Activated CD4-positive, alpha-beta T cell treated with anti-CD3 and anti-CD28 coated beads, Interleukin-2, amount 50 U/mL, for 16 hours (primary cell): ENCODE data around the gene PYGL.
A peak's percentile ranks its signal among the peaks of the same experiment; 100 is the strongest.
"Not testable (repeated sequence)": the region's sequence is repeated elsewhere in the genome, so short reads cannot be mapped to it uniquely, and the experiment has no call there.

Source experiments
- DNase-seq: peaks from one replicate; pipeline ENCODE4 v3.0.0-alpha.2; 2020

The PYGL gene

GRCh38 chr14:50924843-50925242 is 19.4 kb downstream of the PYGL start:
- no peak for DNase-seq

GRCh38 chr14:50924236-50924635 is 20.0 kb downstream of the PYGL start:
- no peak for DNase-seq

- DNase-seq: no peak
These were observed 21.5 kb downstream of the PYGL start for GRCh38 chr14:50922803-50923202.

GRCh38 chr14:50920482-50921230 is 23.6 kb downstream of the PYGL start:
- no peak for DNase-seq

DNA sequence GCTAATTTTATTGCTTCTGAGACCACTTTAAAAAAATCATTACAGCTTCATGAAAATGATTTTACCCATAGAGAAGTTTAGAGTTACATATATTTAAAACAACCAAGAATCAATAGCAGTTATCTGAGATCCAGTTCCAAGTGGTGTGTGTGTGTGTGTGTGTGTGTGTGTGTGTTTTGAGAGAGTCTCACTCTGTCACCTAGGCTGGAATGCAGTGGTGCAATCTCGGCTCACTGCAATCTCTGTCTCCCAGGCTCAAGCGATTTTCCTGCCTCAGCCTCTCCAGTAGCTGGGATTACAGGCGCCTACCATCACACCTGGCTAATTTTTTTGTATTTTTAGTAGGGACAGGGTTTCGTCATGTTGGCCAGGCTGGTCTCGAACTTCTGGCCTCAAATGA is 24.8 kb downstream of the PYGL start:
- DNase-seq: not testable (repeated sequence)

DNA sequence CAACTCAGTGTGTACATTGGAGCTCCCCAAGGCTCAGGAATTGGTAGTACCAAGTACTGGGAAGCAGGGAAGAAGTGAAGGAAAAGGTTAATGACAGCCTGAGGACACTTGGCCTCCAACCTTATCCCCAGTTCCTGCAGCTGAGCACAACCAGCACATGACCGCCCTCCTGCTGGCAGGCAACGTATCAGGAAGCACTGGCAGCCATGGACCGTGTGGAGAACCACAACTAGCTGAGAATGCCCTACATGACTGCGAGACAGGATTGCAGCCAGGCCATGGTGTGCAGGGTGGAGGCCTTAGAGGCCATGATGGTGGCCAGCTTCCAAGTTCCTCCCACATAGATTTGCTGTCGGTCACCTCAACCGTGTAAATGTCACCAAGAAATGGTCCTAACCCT is 26.8 kb downstream of the PYGL start:
- no peak for DNase-seq

DNA sequence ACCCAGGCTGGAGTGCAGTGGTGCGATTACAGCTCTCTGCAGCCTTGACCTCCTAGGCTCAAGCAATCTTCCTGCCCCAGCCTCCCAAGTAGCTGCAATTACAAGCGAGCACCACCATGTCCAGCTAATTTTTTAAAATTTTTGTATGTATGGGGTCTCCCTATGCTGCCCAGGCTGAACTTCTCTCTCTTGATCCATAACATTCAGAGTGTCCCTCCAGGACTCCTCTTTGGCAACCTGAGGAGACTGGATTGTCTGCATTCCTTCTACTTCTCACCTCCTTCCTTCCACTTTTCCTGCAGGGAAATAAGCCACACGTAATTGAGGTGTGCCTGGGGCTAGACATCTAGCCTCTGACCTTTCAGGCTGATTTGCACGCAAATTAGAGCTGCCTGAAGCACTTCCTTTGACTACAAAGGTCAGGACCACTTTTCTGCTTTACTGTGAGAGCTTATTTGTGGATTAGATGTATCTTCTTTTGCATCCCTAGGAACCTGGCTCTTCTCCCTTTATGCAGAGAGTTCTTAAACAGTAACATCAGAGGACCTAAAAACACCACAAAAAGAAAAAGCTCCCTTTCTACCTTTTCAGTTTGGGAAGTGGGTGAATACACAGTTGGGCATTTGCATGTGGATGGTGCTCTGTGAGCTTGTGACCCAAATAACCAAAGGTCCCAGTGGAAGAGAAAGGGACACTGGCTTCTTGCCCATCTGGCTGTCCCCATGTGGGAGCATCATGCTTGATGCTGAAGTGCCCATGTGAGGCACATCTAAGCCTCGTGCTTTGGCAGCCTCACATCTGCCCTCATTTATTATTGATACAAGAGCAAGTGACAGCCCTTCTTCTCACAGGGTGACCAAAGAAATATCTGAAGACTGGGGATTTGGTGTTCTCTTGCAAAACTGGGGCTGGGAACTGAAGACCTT is 33.5 kb downstream of the PYGL start:
- no peak for DNase-seq

DNA sequence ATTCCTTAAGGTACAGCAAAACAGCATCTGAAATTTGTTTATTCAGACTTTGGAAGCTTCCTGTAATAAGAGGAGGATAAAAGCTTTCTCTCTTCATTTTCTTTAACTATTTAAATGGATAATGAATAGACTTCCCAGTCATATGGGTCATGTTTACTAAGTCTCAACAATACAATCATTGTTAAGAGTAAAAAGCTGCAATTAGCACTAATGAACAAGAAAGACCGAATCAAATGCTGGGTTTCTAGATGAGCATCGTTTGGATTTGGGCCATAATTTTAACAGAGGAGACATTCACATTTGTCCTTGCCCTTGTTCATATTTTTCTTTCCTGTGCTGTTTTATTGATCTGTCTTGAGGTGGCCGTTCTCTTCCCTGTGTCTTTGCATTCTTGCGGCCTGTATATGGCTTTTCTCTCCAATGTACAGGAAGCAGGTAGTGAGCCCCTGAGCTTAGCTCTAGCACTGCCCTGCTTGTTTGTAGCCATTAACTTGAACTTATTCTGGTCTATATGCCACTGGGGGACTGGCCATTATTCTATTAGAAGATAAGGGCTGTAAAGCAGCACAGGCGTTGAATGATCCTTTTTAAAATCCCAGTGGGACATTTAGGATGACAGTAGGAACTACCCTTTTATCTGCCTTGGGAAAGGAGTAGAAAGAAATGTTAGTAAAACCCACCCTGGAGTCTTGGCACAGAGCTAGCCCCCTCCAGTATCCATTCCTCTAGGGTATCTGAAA is 37.8 kb downstream of the PYGL start:
- DNase-seq: no peak

- DNase-seq: no peak
These were observed 39.6 kb downstream of the PYGL start for GRCh38 chr14:50904719-50905118.

DNA sequence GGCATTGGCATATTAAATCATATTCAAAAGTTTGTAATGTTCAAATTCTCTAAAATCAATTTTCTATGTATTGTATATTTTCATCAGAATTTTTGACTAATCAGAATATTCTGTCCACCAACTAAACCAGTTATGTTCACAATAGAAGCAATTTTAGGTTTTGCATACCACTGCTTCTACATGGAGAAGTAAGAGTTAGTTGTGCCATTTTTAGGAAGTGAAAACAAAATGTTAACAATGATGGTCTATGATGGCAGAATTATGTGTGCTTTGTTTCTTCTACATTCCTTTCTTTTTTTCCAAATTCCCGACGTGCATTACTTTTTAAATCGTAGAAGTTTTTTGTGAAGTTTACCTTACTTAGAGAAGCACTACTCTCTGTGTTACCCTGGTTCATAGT is 42.9 kb downstream of the PYGL start:
- no peak for DNase-seq

- no peak for DNase-seq
These were observed 46.6 kb downstream of the PYGL start for GRCh38 chr14:50897658-50898175.

GRCh38 chr14:50897005-50897404 is 47.3 kb downstream of the PYGL start:
- DNase-seq: not testable (repeated sequence)

DNA sequence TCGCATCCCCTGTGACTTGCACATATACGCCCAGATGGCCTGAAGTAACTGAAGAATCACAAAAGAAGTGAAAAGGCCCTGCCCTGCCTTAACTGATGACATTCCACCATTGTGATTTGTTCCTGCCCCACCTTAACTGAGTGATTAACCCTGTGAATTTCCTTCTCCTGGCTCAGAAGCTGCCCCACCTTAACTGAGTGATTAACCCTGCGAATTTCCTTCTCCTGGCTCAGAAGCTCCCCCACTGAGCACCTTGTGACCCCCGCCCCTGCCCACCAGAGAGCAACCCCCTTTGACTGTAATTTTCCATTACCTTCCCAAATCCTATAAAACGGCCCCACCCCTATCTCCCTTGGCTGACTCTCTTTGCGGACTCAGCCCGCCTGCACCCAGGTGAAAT is 47.9 kb downstream of the PYGL start:
- DNase-seq: not testable (repeated sequence)

- no peak for DNase-seq
These were observed 52.0 kb downstream of the PYGL start for GRCh38 chr14:50892255-50892654.

DNA sequence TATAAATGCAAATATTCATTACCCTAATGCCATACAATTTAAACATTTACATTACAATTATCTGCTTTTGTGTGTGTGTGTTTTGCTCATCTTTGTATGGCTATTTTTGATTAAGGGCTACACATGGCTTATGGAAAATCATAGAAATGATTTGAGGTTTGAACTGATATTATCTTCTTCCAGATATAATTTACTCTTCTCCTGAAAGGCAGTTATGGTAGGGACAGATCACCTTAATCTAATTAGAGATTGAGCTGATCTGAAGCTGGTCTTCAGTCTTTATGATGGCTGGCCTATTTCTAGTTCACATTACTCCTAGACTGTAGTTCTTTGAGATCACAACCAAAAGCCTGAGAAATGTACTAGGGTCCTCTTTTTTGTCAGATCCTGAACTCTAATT is 56.8 kb downstream of the PYGL start:
- no peak for DNase-seq

GRCh38 chr14:50883827-50884197 is 60.5 kb downstream of the PYGL start:
- DNase-seq: no peak

GRCh38 chr14:50882932-50883826 is 61.1 kb downstream of the PYGL start:
- no peak for DNase-seq

DNA sequence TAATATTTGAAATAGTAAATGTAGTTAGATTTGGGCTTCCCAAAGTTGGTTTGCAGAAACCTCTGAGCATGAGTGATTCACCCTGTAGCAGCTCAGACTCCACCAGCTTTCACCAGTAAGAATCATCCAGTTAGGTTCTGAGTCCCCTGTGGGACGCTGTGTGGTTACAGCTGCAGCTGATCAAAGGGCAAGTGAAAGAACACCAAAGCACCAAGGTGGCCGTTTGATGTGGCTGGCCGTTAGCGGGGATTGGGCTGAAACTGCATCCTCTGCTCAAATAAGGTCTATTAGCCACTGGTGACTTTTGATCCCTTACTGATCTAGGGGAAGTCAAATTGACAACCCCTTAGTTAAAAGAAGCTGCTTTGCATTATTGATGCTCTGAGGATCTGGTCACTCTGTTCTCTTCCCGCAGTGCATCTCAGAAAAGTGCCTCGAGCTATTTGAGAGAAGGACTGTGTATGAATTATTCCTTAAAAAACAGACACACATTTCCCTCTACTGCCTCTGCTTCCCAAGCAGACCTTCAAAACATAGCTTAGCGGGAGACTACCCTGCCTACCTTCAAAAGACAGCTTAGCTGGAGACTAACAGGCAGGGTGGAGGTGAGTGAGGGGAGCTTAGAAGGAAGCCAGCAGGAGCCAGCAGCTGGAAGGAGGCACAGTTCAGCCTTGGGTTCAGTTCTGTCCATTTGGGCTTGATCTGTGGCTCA is 68.8 kb downstream of the PYGL start:
- peak; percentile 85 for DNase-seq

DNA sequence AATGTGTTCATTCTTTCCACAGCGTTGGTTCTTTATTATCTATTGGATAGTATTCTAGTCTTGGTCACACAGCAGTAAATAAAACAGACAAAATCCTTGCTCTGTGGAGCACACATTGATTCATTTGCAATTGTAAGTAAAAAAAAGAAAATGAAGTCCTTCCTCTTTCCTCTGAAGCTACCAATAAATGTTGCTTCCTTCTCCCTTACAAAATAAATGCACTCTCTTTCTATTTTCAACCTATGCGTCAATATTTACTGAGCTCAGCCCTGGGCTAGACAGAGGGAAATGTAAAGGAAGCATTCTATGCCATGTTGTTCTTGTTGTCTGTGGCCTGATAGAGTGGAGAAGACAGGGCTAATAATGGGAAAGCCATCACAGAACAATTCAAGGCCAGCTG is 69.5 kb downstream of the PYGL start:
- no peak for DNase-seq

GRCh38 chr14:50871914-50872732 is 72.2 kb downstream of the PYGL start, which contains the start of gene ABHD12B:
Gene ABHD12B (plus strand): TSS chr14:50872053. CDS start chr14:50872175, 122 bp downstream.
- DNase-seq: no peak
